A673 (cell line): ENCODE results near the gene DNASE1L3. TPM values are rescaled to one million over a fixed set of nuclear protein-coding genes. Genes with fewer than 3 reads are reported as not detected.

ENCODE experiments used
- BruUV-seq: library from RNA; stranded (reverse); fragments of 400-500 nt; replicated peaks from 2 replicates; lab custom pipeline; 2021; lab: Mats Ljungman, UMichigan
- CTCF ChIA-PET: fragments of 300-600 bp; sonication (Branson Sonifier 250); formaldehyde crosslinking; loops from one replicate; lab custom pipeline; 2022; ENCODE audit warnings: antibody characterized with exemption; lab: Charles Lee
- POLR2A ChIA-PET: fragments of 300-600 bp; sonication (Branson Sonifier 250); formaldehyde crosslinking; loops from one replicate; lab custom pipeline; 2022; ENCODE audit warnings: antibody characterized with exemption; ENCODE audit not compliant: low non-redundant PET; lab: Charles Lee
- DNase-seq: peaks from one replicate; pipeline ENCODE4 v3.0.0-alpha.2; 2015; ENCODE audit warnings: low spot score
- H3K27ac ChIP-seq: fragments of 200-600 bp; sonication (generic); 2 replicates; pipeline ENCODE4 v1.5.1; 2016; ENCODE audit warnings: mixed run types, low read depth, mild to moderate bottlenecking, mixed read lengths, antibody characterized with exemption, low read length; ENCODE audit not compliant: poor library complexity, severe bottlenecking
- H3K27me3 ChIP-seq: fragments of 200-600 bp; sonication (generic); replicated peaks from 2 replicates; pipeline ENCODE4 v1.6.1; 2017; ENCODE audit warnings: mixed run types, low read depth, mild to moderate bottlenecking, mixed read lengths, antibody characterized with exemption, low read length; ENCODE audit not compliant: insufficient read depth, poor library complexity
- H3K36me3 ChIP-seq: fragments of 200-600 bp; sonication (generic); 2 replicates; pipeline ENCODE4 v1.6.1; 2016; ENCODE audit warnings: mixed run types, mild to moderate bottlenecking, mixed read lengths, antibody characterized with exemption, low read length; ENCODE audit not compliant: insufficient read depth, poor library complexity, severe bottlenecking
- H3K4me1 ChIP-seq: fragments of 200-600 bp; sonication (generic); 2 replicates; pipeline ENCODE4 v1.6.1; 2017; ENCODE audit warnings: mixed run types, mild to moderate bottlenecking, mixed read lengths, antibody characterized with exemption, low read length; ENCODE audit not compliant: insufficient read depth, poor library complexity, severe bottlenecking
- H3K4me3 ChIP-seq: fragments of 200-600 bp; sonication (generic); 2 replicates; pipeline ENCODE4 v1.5.1; 2016; ENCODE audit warnings: low read depth, mixed run types, mild to moderate bottlenecking, mixed read lengths, low read length; ENCODE audit not compliant: poor library complexity, severe bottlenecking
- H3K9me3 ChIP-seq: fragments of 200-600 bp; sonication (generic); 2 replicates; pipeline ENCODE4 v1.6.1; 2016; ENCODE audit warnings: mixed run types, low read depth, mild to moderate bottlenecking, mixed read lengths, antibody characterized with exemption, low read length; ENCODE audit not compliant: poor library complexity, severe bottlenecking
- CTCF ChIP-seq: fragments of 300-800, 200-600 bp; sonication (generic); conservative IDR thresholded peaks from 2 replicates; pipeline ENCODE4 v1.5.1; 2017; ENCODE audit warnings: low read depth, mild to moderate bottlenecking, antibody characterized with exemption, low read length, moderate library complexity, mixed read lengths
- EZH2 ChIP-seq: fragments of 200-600 bp; sonication (generic); IDR thresholded peaks from 2 replicates; pipeline ENCODE4 v1.6.1; 2017; ENCODE audit warnings: borderline replicate concordance, low read depth, mild to moderate bottlenecking, mixed read lengths, antibody characterized with exemption, low read length; ENCODE audit not compliant: poor library complexity, severe bottlenecking
- intact Hi-C: fragments of 100-400 bp; cut with micrococcal nuclease; formaldehyde crosslinking; loops from one replicate; pipeline ENCODE4 v1.10.0; 2022; ENCODE audit not compliant: unreplicated experiment
- total RNA-seq: library from RNA; stranded (reverse); gene quantifications from 2 replicates; pipeline ENCODE4 v1.2.3, GENCODE V29; 2021

Gene DNASE1L3
- total RNA-seq, 1 experiment from 2014 or later = not detected

- no TSS peak for BruUV-seq
- intact Hi-C loops = no loop called here
Measured at GRCh38 chr3:58180099-58180880, 30.5 kb downstream of the DNASE1L3 start.

GRCh38 chr3:58179235-58180098 lies 31.3 kb downstream of the DNASE1L3 start:
- Histone ChIP-seq H3K27me3 (no peaks in the 10 kb centered on the region), H3K4me3 (no peak overlapping the region), H3K36me3 (no peaks in the 10 kb centered on the region), H3K9me3 (no peaks in the 10 kb centered on the region), H3K4me1 (no peaks in the 10 kb centered on the region), H3K27ac (no peak overlapping the region)
- CTCF ChIA-PET = no interaction called here
- no TSS peak for BruUV-seq
- POLR2A ChIA-PET = no interaction called here
- TF ChIP-seq CTCF = no peak
- TF ChIP-seq EZH2 = no peak
- DNase-seq = no peak
- intact Hi-C loops = loop anchor here (5.0 kb wide), 3 partner anchors 128 to 353 kb away; partner anchors contain the start of genes FLNB, HTD2 and RPP14

More at GRCh38 chr3:58180099-58180880, 30.5 kb downstream of the DNASE1L3 start:
- ChIA-PET CTCF (no interaction called here), POLR2A (no interaction called here)
- no peak for TF ChIP-seq EZH2
- no peak for TF ChIP-seq CTCF
- no peaks in the 10 kb centered on the region for H3K36me3 ChIP-seq
- no peaks in the 10 kb centered on the region for H3K9me3 ChIP-seq
- H3K4me3 ChIP-seq = no peak overlapping the region
- H3K4me1 ChIP-seq = no peaks in the 10 kb centered on the region
- DNase-seq = no peak
- no peaks in the 10 kb centered on the region for H3K27me3 ChIP-seq
- no peak overlapping the region for H3K27ac ChIP-seq

- BruUV-seq = no TSS peak
- Histone ChIP-seq H3K4me3 (no peak overlapping the region), H3K4me1 (no peaks in the 10 kb centered on the region), H3K9me3 (no peaks in the 10 kb centered on the region), H3K36me3 (no peaks in the 10 kb centered on the region), H3K27me3 (no peaks in the 10 kb centered on the region), H3K27ac (no peak overlapping the region)
- intact Hi-C loops = loop anchor here (5.0 kb wide), 3 partner anchors 129 to 354 kb away; partner anchors contain the start of genes FLNB, HTD2 and RPP14
- no peak for DNase-seq
- TF ChIP-seq EZH2 (no peak), CTCF (no peak)
- ChIA-PET POLR2A (no interaction called here), CTCF (interaction anchor here (0.5 kb wide), 1 partner anchor 23 kb away, joined by 5 read pairs; no protein-coding TSS in a partner anchor)
Measured at GRCh38 chr3:58178528-58179234, 32.1 kb downstream of the DNASE1L3 start.
